Measurements from ENCODE around the gene PPIL6. TPM values are rescaled to one million over a fixed set of nuclear protein-coding genes. Genes with fewer than 3 reads are reported as not detected.

PPIL6 gene
- total and polyA plus RNA-seq, 2 experiments from 2014 or later = 3.5 to 3.7 TPM

DNA sequence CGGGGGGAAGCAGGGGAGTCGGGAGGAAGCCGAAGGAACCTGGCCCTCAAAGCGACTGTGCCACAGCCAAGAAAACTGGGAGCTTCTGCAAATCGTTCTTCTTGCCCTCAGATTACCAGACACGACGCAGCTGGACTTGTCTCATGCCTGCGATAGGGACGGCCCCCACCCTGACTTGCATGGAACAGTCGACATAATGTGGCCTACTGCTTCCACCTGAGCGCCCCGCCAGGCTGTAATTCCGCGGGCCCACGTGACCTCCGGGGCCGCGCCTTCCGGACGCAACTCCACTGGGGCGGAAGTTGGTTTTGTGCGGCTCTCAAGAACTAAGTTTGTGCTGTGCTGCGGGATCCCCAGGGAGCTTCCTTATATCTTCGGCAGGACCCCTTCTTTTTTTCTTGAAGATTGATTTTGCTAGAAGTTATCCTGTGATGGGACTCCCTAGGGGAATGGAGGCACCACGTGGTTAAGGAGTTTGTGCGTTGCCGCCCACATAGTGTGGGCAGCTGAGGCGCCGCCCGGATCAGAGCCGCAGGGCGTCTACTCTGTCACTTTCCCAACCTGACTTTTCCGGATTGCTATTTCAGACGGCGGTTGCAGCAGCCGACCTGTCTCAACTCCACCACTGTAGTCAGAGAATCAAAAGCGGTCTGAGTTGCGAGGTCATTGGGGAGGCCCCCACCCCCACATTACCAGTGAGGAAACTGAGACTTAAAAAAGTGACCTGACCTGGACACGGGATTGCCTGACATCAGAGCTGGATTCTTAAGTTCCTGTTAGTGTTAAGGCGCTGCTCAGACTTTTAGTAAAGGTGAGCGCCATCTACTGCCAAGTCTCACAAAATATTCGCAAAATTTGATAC is 57.6 kb downstream of the PPIL6 start:
- no peak for TF ChIP-seq EZH2 (IDR thresholded peaks at IDR 0.05; ENCODE audit: insufficient read depth, poor library complexity, severe bottlenecking)
- no peak for TF ChIP-seq EZH2phosphoT487 (IDR thresholded peaks at IDR 0.05; ENCODE audit: insufficient read depth, low read depth)
- no peaks in the 10 kb centered on the region for H3K27me3 ChIP-seq (replicated peaks; ENCODE audit: insufficient read depth)
- no peaks in the 10 kb centered on the region for H3K9me3 ChIP-seq (ENCODE audit: low read depth)
- peak overlapping the region; percentile 87 for H3K4me3 ChIP-seq
- H3F3A ChIP-seq (ENCODE audit: insufficient read depth) = peaks cover 14% of the 10 kb centered on the region
- no peaks in the 10 kb centered on the region for H3K9me2 ChIP-seq (ENCODE audit: insufficient read depth)
- H3K4me1 ChIP-seq (ENCODE audit: insufficient read depth) = peaks cover 26% of the 10 kb centered on the region
- 0 out of 2 replicates have a peak, but pooled peaks cover 12% of the 10 kb centered on the region for H3K36me3 ChIP-seq (ENCODE audit: low read depth)
- peak overlapping the region; percentile 83 for H2AFZ ChIP-seq
- 0 to 1% methylated on average over 38 to 40 of the region's 42 CpGs for WGBS, 2 experiments (ENCODE audit: low coverage in 1 of 2, low lambda C conversion rate in 2 of 2, missing lambda C conversion rate in 2 of 2)
- in situ Hi-C loops (cut with MboI) = loop anchor here (10.0 kb wide), 1 partner anchor 198 kb away; no protein-coding TSS in a partner anchor
- H3K4me2 ChIP-seq (ENCODE audit: unreplicated experiment) = peak overlapping the region; percentile 92
- H4K20me1 ChIP-seq (ENCODE audit: insufficient read depth) = peaks cover 14% of the 10 kb centered on the region; the same call in 1 of the 2 replicates
- H3K79me2 ChIP-seq (ENCODE audit: insufficient read depth) = peaks cover 41% of the 10 kb centered on the region
- peak overlapping the region; percentile 99 for H3K9ac ChIP-seq
- DNase-seq = peak; percentile 97
- peak overlapping the region; percentile 98 for H3K27ac ChIP-seq

DNA sequence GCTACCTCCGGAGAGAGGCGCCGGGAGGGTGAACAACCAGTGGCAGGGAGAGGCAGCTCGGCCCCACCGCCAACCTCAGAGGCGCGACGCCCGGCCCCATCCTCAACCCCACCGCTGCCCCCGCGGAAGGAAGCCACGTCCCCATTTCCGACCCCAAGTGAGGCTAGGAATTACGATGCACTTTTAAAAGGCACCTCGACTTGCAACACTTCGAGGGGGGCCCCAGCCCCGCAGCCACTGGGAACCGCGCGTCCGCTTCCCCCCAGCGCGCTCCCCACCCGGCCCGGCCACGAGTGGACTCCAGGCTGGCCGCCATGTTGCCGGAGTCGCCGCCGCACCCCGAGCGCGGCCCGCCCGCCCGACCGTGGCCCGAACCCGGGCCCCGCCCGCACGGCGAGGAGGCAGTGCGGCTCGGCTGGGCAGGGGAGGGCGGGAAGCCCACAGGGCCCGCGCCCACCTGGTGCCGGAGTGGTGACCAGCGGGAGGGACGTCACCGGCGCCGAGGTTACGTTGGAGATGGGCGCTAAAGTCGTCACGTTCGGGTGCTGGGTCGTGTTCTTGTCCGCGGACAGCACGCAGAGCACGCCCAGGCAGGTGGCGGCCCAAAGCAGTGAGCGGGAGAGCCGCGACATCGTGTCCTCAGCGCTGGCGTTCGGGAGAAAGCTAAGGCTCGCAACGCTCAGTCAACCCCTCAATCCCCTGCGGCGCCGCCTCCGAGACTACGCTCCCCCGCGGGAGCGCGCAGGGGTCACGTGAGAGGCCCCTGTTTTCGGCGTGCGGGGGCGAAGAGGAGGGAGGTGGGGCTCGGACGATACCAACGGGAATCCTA is 58.5 kb downstream of the PPIL6 start, which contains the start of gene CD164:
Gene CD164 (minus strand): TSS at position 721 of the 829 bp plus-strand sequence. CDS start 89 bp downstream, at position 632.
- Histone ChIP-seq H3K9me3 (ENCODE audit: low read depth) (no peaks in the 10 kb centered on the region), H2AFZ (peak within 1 kb of the TSS; percentile 83), H3F3A (ENCODE audit: insufficient read depth) (peaks cover 14% of the 10 kb centered on the region), H3K27ac (peak within 1 kb of the TSS; percentile 98), H3K79me2 (ENCODE audit: insufficient read depth) (peaks cover 49% of the 10 kb centered on the region), H3K9me2 (ENCODE audit: insufficient read depth) (no peaks in the 10 kb centered on the region), H3K4me2 (ENCODE audit: unreplicated experiment) (peak within 1 kb of the TSS; percentile 96), H3K36me3 (ENCODE audit: low read depth) (peaks cover 21% of the 10 kb centered on the region), H3K9ac (peak within 1 kb of the TSS; percentile 99), H3K4me3 (peak within 1 kb of the TSS; percentile 87), H3K4me1 (ENCODE audit: insufficient read depth) (peaks cover 26% of the 10 kb centered on the region), H4K20me1 (ENCODE audit: insufficient read depth) (peaks cover 14% of the 10 kb centered on the region; the same call in 1 of the 2 replicates), H3K27me3 (replicated peaks; ENCODE audit: insufficient read depth) (no peaks in the 10 kb centered on the region)
- peak; percentile 99 for DNase-seq
- WGBS, 2 experiments (ENCODE audit: low coverage in 1 of 2, low lambda C conversion rate in 2 of 2, missing lambda C conversion rate in 2 of 2) = 1% methylated on average over 48 to 85 of the region's 93 CpGs
- in situ Hi-C loops (cut with MboI) = loop anchor here (10.0 kb wide), 1 partner anchor 197 kb away; no protein-coding TSS in a partner anchor
- no peak for TF ChIP-seq EZH2 (IDR thresholded peaks at IDR 0.05; ENCODE audit: insufficient read depth, poor library complexity, severe bottlenecking)
- TF ChIP-seq EZH2phosphoT487 (IDR thresholded peaks at IDR 0.05; ENCODE audit: insufficient read depth, low read depth) = no peak

DNA sequence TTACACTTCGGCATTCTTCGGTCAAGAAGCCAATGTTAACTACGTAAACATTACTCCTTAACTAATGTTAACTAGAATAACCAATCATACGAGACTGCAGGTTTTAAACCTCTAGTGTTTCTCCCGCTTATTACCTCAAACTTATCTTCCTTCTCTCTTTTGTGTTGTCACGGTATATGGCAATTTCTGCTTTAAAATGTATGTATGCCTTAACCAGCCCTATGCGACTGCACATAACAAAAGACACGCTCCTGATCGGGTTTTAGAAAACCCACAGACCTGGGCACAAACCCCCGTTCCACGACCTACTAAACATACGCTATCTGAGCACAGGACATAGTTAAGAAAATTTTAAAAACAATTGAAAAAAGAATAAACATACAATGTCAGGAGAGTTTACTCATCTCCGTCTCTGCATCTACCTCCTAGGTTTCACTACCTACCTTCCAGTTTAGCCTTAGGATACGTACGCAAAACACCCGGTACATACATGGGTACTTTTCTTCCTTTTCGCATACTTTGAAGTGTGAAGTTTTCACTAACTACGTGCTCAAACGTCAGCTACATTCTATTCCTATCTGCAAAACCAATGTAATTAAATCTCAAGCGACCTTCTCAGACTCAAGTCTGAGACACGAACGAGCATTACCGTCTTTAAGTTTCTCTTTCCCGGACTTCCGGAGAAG is 59.2 kb downstream of the PPIL6 start:
- Histone ChIP-seq H3K9me3 (ENCODE audit: low read depth) (no peaks in the 10 kb centered on the region), H3K4me1 (ENCODE audit: insufficient read depth) (peaks cover 26% of the 10 kb centered on the region), H3K27me3 (replicated peaks; ENCODE audit: insufficient read depth) (no peaks in the 10 kb centered on the region), H3K4me2 (ENCODE audit: unreplicated experiment) (peak overlapping the region; percentile 96), H2AFZ (peak overlapping the region; percentile 83), H3K36me3 (ENCODE audit: low read depth) (peaks cover 28% of the 10 kb centered on the region), H3K9ac (peak overlapping the region; percentile 99), H3K27ac (peak overlapping the region; percentile 98), H3K79me2 (ENCODE audit: insufficient read depth) (peaks cover 57% of the 10 kb centered on the region), H3F3A (ENCODE audit: insufficient read depth) (peaks cover 14% of the 10 kb centered on the region), H3K9me2 (ENCODE audit: insufficient read depth) (no peaks in the 10 kb centered on the region), H3K4me3 (peak overlapping the region; percentile 87), H4K20me1 (ENCODE audit: insufficient read depth) (peaks cover 18% of the 10 kb centered on the region; the same call in 1 of the 2 replicates)
- in situ Hi-C loops (cut with MboI) = loop anchor here (10.0 kb wide), 1 partner anchor 196 kb away; no protein-coding TSS in a partner anchor
- TF ChIP-seq EZH2phosphoT487 (IDR thresholded peaks at IDR 0.05; ENCODE audit: insufficient read depth, low read depth) = no peak
- TF ChIP-seq EZH2 (IDR thresholded peaks at IDR 0.05; ENCODE audit: insufficient read depth, poor library complexity, severe bottlenecking) = no peak
- 1 to 2% methylated on average over 25 of the region's 25 CpGs for WGBS, 2 experiments (ENCODE audit: low coverage in 1 of 2, low lambda C conversion rate in 2 of 2, missing lambda C conversion rate in 2 of 2)
- DNase-seq = peak; percentile 59
